ENCODE measurements around the gene GP1BA.
A peak's percentile ranks its signal among the peaks of the same experiment; 100 is the strongest.

Gene GP1BA

DNA sequence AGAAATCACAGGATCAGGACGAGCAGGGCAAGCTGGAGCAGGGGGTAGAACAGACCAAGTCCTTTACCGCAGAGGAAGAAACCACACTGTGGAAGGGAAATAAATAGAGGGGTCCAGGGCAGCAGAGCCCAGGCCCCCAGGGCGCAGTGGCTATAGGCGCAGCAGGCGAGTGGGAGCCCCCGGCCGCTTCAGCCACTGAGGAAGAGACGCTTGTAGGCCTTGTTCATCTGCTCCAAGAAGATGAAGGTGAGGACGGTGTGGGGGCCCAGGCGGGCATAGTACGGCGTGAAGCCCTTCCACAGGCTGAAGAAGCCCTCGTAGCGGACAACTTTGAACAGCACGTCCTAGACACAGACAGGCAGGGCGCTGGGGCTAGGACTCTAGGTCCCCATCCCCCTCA lies 5.5 kb downstream of the GP1BA start:
- DNase-seq (ENCODE audit: low read depth in 2 of 3, low spot score in 2 of 3): no peak

DNA sequence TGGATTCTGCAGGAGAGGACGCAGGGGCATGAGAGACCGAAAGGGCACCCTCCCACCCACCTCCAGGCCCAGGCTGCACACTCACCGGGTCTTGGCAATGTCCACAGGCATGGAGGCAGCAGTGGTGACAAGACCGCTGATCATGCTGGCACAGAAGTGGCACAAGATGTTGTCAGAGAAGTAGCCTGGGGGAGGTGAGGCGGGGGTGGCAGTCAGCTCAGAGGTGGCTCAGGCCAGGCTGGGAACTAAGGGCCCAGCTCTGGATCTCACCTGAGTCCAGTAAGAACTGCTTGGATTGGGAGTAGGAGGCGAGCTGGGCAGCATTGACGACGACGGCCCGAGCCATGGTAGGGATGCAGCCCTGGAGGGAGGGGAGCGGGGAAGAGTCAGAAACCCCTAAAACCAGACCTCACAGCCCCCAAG lies 6.0 kb downstream of the GP1BA start:
- no peak for DNase-seq (ENCODE audit: low read depth in 2 of 3, low spot score in 2 of 3)

DNA sequence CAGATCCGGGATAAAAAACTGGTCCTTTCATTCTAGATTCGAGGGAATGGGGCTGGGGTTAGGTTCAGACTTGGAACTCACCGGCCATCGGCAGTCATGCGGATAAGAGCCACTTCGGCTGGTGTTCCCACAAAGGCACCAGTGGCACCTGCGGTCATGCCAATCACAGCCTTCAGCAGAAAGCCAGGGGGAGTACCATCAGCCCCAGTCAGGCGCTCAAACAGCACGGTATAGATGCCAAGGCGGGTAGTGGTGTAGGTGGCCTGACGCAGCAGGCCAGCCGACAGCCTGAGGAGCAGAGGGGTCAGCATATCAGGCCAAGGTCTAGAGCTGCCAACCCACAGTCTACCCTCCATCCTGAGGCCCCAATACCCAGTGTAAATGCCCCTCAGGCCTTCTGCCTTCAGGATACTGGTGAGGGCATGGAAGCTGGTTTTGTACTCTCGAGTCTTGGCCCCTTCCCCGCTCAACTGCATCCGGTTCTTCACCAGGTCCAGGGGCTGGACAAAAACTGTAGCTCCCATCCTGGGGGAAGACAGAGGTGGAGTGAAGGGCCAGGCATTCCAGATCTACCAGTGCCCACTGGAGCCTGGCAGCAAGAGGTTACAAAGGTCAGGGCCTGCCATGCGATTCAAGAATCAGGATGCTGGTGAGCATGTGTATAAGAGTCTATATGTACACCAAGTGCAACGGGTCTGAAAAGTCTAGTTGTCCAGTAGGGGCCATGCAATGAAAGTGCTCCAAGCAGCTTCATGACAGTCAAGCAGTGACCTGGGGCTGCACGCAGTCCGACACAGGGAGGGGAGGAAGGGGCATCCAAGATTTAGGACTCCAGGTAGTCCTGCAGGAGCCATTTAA lies 6.8 kb downstream of the GP1BA start:
- no peak for DNase-seq (ENCODE audit: low read depth in 2 of 3, low spot score in 2 of 3)

DNA sequence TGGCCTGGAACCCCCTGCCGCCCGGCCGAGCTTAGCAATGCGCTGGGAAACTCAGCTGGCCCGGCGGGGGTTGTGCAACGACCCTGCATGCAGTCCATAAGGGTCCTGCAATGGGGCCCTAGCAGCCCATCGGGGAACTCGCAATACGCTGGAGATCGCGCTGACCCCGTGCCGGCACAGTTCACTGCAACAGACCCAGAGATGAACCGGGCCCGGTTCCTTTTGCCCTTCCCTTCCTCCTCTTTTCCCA lies 7.4 kb downstream of the GP1BA start:
- DNase-seq (ENCODE audit: low read depth in 2 of 3, low spot score in 2 of 3): no peak

DNA sequence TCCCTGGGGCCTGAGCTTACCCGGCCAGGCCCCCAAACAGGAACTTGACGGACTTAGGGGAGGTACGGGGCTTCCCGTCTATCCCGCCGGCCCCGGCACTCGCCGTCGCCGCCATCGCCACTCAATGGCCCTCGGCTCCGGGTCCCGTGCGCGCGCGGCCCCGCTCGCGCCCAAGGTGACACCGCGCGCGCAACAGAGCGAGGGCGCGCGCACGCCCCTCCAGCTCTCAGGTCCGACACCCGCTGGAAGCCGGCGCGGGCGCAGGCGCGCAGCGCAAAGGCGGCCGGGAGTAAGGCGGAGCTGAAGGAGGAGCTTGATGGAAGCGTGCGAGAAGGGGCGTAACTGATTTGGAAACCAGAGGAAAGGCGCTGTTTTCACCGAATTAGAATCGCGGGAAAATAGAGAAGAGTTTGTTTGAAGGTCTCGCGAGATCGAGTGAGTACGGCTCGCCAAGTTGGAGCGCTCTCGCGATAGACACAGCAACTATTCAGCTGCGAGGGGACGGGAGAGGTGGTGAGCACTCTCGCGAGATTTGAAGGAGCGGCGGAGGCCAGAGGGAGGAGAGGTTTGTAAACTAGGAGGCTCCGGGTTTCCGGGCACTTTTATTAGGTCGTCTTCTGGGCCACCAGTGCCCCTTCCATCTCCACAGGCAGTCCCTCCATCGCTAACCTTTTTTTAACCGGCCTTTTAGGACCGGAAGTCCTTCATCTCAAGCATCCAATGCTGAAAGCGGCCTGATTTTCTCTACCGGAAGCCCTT lies 7.9 kb downstream of the GP1BA start, which contains the start of the genes RNF167 and SLC25A11:
Gene RNF167, plus strand, starts transcription at position 473 of the 759 bp plus-strand sequence. CDS start 642 bp downstream, outside the sequence.
Gene SLC25A11, minus strand, starts transcription at position 251 of the 759 bp plus-strand sequence. Its CDS starts 136 bp downstream, at position 115.
- DNase-seq (ENCODE audit: low read depth in 2 of 3, low spot score in 2 of 3): peak; percentile 78 to 96 (median 85)

DNA sequence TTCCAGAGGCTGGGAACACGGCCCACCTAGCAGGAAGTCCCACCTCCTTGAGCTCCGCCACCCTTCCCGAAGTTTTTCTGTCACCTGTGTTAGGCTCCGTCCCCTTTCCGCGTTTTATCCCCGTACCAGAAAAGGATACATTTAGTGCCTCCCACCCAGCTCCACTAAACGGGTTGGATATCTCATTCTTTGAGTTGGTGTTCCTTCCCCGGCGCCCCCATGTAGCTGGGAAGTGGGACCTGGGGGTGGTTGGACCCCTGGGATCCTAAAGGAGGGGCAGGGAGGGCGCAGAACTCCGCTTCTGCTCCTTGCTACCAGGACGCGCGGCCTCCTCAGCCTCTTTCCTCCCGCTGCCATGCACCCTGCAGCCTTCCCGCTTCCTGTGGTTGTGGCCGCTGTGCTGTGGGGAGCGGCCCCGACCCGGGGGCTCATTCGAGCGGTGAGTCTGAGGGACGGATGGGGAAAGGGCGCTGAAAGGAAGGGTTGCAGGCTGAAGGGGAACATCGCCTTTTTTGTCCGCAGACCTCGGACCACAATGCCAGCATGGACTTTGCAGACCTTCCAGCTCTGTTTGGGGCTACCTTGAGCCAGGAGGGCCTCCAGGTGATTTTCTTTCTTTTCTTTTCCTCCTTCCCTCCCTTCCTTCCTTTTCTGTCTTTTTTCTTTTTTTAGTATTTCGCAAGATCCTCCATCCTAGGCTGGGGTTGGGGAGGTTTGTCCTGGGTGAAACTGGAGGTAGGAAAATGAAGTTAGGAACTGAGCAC lies 8.7 kb downstream of the GP1BA start:
- peak in 1 of 3 experiments; percentile 26 for DNase-seq (ENCODE audit: low read depth in 2 of 3, low spot score in 2 of 3)

DNA sequence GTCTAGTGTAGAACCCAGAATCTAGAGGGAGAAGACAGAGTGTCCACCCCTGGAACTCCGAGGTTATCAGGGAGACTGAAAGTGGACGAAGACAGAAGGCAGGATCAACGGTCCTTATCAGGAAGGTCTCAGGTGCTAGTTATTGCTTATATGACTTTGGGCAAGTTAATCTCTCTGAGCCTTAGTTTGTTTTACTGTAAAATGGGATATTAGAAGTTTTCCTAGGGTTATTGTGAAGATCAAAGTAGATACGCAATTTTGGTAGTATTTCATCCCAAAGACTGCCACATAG lies 9.2 kb downstream of the GP1BA start:
- DNase-seq (ENCODE audit: low read depth in 2 of 3, low spot score in 2 of 3): no peak

DNA sequence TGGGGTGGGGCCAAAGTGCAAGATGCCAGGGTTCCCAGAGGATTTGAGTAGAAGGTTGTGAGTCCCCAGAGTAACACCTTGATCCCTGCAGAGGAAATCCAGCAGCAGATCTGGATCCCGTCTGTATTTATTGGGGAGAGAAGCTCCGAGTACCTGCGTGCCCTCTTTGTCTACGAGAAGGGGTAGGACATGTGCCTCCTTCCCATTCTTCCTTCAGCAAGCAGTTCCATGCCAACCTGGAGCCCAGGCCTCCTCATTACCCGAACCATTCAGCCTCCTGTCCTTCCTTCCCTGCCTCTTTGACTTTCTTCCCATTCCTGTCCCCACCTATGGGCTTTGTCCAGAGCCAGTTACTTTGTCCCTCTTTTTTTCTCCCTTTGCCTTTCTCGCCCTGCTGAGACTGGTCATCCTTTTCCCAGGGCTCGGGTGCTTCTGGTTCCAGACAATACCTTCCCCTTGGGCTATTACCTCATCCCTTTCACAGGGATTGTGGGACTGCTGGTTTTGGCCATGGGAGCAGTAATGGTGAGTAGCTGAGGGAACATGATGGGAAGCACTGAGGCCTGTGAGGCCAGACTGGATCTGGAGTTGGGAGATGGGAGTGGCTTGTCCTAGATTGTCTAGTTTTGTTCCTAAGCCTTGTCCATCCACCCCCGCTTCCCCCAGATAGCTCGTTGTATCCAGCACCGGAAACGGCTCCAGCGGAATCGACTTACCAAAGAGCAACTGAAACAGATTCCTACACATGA lies 10.9 kb downstream of the GP1BA start:
- DNase-seq (ENCODE audit: low read depth in 2 of 3, low spot score in 2 of 3): no peak

DNA sequence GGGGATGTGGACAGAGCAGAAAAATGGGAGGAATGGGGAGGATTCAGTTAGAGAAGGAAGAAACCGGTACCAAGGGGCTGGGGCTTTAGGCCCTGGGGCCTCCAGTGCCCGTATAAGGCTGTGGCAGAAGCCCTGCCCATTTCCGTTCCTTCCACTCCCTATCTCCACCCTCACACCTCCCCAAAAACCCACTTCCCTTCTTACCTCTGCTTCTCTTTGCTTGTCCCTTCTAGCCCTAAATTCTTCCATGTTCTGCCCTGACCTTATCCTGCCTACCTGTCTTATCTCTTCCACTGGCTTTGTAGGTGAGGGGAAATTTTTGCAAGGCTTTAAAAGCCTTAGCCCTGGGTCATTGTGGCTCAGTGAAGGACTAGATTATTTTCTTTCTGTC lies 12.1 kb downstream of the GP1BA start:
- peak in 1 of 3 experiments; percentile 27 for DNase-seq (ENCODE audit: low read depth in 2 of 3, low spot score in 2 of 3)

DNA sequence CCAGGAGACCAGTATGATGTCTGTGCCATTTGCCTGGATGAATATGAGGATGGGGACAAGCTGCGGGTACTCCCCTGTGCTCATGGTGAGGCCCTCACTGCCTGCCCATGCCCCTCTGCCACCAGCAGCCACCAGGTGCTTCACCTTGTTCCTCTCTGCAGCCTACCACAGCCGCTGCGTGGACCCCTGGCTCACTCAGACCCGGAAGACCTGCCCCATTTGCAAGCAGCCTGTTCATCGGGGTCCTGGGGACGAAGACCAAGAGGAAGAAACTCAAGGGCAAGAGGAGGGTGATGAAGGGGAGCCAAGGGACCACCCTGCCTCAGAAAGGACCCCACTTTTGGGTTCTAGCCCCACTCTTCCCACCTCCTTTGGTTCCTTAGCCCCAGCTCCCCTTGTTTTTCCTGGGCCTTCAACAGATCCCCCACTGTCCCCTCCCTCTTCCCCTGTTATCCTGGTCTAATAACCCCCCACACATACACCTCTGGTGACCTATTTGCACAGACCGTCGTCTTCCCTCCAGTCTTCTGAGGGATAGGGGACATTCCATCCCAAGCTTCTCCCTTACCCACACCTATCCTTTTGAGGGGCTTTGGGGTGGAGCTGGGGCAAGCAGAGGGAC lies 12.6 kb downstream of the GP1BA start:
- DNase-seq (ENCODE audit: low read depth in 2 of 3, low spot score in 2 of 3): peak in 1 of 3 experiments; percentile 25

DNA sequence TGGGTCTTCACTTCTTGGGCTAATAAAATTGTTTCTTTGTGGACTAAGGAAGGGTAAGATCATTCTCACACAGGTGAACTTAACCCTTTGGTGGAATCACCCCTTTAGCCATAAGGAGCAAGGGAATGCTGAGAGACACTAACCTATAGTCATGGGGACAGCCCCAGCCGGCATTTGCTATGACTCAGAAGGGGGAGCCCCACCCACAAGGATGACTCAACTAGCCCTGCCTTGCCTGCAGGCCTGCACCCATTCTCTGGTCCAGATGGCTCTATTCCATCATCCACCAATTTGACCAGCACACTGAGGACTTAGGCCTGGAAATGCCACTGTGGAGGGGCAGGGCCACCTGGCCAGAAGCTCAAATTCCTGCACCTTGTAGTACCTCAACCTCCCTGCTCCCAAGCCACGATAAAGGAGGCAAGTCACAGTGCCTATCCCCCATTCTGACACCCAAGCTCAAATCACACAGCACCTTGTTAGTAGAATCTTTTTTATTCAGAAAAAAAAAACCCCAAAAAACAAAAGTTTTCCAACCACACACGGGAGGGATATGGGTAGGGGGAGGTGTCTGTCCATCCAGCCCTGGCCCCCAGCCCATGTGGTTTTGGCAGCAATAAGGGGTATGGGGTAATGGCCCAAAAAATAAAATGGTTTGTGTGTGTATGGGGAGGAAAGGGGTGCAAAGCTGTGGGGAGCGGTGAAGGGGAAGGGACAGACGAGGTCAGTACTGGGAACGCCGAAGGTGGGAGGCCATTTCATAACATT lies 13.3 kb downstream of the GP1BA start:
- DNase-seq (ENCODE audit: low read depth in 2 of 3, low spot score in 2 of 3): peak; percentile 64 to 75 (median 68)

DNA sequence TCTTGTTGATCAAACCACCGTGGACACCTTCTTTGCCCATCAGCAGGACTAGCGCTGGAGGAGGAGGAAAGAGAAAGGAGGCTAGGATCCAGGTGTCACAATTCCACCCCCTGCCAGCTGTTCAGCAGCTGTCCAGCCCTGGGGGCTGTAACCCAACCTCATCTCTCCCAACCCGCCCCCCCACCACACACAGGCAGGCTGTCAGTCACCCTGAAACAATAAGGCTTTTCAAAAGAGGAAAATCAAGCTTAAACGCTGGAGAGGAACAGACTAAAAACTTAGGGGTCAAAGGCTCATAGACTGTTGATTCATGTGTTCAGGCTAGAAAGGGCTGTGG lies 13.8 kb downstream of the GP1BA start:
- DNase-seq (ENCODE audit: low read depth in 2 of 3, low spot score in 2 of 3): no peak

DNA sequence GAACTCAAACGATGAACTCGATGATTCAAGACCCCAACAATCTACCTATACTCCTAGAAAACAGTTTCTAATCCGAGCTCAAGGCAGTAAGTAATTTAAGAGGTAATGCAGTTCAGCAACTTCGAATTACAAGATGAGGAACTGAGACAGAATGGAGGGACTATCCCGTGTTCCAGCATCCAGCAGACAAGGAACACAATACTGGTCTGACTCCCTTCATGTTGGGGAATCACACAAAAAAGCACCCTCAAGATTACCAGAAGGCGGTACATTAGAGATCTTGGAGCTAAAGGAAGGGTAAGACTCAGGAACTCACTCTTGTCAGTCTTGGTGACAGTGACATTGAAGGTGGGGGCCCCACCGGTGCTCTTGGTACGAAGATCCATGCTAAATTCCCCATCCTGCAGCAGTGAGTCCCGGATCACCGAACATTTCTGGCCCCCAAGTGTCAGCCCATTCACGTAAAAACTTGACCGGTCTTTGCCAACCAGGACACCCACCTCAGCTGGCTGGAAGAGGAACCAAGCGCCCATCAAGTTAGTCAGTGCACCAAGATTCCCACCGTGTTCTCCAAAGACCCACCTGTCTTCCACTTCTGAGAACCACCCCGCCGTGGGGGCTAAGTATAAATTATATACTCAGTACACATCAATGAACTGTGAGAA lies 14.4 kb downstream of the GP1BA start:
- no peak for DNase-seq (ENCODE audit: low read depth in 2 of 3, low spot score in 2 of 3)

DNA sequence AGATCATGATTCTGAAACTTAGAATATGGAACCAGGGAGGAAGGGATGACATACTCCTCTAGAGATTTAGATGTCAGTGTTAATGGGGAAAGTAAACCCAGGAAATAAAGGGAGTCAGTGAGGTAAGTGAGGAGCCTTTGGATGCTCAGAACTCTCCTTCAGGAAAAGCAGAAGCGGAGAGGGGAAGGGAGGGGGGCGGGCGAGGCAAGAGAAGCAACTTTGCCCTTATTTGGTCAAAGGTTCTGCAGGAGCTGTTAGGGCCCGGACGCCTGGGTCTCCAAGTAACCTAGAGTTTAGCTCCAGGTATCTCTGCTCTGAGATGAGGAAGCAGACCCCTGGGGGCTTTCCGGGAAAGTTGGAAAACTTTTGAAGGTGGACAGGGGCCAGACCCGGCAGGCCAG lies 14.9 kb downstream of the GP1BA start:
- DNase-seq (ENCODE audit: low read depth in 2 of 3, low spot score in 2 of 3): peak in 1 of 3 experiments; percentile 33

DNA sequence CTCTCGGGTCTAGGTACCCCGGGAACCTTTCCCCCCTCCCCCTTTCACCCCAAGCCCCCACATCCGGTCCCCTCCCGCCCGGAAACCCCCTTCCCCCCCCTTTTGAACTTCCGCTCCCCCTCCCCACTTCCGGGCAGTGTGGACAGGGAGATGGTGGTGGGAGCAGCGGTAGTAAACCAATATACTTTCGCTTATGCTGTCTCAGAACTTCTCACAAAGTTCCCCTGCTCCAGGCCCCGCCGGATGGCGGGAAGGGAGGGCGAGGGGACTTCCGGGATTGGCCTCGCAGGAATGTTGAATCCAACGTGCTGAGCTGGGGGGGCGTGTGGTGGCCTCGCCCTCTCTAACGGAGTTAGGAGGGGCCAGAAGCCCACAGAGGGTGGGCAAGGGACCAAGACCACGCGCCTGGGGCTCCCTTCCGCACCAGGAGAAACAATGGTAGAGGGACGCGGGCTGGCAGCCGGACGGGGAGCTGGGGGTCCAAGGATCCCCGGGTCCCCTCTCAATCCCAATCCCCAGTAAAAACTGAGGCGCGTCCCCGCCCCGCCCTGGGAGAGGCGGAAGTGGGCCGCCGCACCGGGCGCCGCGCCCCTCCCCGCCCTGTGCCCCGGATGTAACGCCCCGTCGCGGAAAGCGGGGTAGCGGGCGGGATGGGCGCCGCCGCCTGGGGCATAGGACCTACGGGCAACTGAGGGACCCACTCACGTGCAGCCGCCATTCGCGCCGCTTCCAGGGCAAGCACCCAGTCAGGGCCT lies 15.5 kb downstream of the GP1BA start:
- peak; percentile 40 to 62 (median 57) for DNase-seq (ENCODE audit: low read depth in 2 of 3, low spot score in 2 of 3)

DNA sequence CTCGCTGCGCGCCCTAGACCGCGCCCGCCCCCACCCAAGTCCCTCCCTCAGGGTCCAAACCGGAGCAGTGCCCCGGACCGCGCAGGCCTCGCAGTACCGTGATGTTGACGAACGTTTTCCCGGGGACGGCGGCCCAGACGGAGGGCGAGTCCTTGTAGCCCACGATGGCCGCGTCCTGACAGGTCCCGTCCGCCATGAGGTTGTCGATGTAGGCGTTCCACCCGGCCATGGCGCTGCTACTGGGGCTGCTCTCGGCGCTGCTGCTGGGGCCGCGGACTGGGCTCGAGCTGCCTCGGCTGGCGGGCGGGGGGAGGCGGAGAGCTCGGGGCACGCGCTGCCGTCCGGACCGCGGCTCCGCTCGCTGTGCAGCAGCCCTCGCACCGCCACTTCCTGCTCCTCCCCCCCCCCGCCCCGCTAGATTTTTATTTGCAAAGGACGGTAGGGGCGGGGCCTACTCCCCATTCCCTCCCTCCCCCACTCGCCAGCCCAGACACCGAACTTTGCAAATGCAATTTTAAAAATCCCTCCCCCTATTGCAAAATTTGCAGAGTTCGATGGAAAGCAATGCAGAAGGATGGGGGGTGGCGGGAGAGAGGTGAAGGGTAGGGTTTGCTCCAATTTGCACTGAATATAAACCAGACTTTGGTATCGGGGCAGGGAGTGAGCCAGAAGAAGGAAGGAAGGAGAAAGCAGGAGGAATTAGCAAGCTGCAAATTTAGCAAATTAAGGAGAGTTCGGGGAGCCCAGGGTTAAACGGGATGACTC lies 16.3 kb downstream of the GP1BA start, which contains the start of gene PFN1:
Gene PFN1, minus strand, starts transcription at position 365 of the 765 bp plus-strand sequence. Its CDS starts 136 bp downstream, at position 229.
- peak; percentile 64 to 81 (median 69) for DNase-seq (ENCODE audit: low read depth in 2 of 3, low spot score in 2 of 3)

DNA sequence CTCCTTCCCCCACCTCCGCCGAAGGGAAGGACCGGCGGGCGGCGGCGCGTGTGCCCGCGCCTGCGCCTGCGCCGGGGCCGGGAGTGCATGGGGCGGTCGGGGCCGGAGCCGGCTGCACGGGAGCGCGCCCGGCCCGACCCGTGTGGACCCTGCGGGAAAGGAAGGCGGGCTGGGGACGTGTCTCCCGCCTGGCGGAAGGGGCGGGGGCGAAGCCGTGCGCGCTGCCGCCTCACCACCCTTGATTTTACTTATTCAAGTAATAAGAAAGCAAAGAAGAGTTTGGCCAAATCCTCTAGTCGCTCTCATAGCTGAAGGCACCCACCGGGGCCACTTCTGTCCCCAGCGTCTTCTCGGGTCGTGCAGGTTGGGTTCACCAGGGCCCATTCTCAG lies 16.8 kb downstream of the GP1BA start:
- DNase-seq (ENCODE audit: low read depth in 2 of 3, low spot score in 2 of 3): peak in 2 of 3 experiments; percentile 57 to 68
